Measurements from ENCODE around the gene CDO1.

Gene CDO1

DNA sequence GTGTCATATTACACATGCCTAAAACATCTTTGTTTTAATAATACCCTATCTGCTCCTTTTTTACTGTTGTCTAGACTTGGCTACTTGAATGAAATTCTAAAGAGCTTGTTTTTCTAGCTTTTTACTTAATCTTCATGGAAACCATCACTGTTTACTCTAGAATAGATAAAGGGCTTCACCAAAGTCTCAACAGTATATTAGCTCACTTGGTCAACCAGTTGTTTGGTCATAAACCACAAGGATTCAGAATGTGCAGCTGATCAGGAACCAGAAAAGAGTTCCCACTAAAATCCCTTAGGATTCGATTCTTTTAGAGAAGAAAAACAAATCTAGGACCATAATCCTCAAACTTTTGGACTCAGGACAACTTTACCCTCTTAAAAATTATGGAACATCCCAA is 38.0 kb downstream of the CDO1 start:
- no peak for DNase-seq

DNA sequence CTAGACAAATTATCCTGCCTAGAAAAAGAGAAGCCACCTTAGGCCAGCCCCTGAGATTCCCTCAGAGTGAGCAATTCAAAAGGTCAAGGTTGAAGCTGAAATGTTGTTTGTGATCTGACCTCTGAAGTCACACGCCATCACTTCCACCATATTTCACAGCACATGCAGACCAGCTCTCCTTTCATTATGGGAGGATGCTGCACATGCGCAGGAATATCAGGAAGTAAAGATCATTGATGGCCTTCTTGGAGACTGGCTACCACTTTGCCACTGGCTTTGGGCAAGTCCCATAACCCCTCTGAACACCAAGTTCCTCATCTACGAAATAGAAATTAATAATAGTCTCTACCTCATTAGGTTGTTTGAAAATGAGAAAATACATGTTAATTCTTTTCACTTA is 39.5 kb downstream of the CDO1 start:
- no peak for DNase-seq

DNA sequence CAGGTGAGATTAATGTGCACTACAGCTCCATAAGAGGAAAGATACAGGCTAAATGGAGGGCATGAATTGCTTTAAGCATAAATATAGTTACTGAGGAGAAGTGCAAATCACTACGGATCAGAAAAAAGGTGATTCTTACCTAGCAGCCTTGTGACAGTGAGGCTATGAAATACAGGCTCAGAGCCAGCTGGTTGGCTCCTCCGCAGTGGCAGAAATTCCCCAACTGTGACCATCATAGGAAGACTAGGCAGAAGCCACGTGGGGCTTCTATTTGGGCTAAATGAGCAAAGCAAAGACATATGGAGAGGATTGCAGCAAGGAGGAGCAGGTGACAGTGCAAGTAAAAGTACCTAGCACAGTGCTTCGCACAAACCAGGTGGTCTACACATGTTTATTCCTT is 40.5 kb downstream of the CDO1 start:
- DNase-seq = no peak

DNA sequence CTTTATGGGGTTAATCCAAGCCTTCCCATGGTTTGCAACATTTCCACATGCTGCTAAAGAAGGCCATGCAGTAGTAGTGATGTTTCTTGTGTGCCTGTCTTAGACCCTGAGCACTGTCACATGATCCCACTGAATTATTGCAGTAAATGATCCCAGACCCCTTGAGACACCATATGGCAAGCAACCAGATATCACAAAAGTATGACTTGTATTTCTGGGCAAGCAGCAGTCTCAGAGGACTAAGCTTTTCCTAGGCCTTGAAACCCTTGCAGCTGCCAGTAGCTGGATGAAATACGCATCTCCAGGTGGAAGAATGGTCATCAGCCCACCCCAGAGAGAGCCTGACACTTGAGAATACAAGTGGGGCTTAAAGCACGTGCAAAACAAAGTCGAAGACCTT is 41.8 kb downstream of the CDO1 start:
- DNase-seq = peak in 1 of 2 experiments; percentile 19

DNA sequence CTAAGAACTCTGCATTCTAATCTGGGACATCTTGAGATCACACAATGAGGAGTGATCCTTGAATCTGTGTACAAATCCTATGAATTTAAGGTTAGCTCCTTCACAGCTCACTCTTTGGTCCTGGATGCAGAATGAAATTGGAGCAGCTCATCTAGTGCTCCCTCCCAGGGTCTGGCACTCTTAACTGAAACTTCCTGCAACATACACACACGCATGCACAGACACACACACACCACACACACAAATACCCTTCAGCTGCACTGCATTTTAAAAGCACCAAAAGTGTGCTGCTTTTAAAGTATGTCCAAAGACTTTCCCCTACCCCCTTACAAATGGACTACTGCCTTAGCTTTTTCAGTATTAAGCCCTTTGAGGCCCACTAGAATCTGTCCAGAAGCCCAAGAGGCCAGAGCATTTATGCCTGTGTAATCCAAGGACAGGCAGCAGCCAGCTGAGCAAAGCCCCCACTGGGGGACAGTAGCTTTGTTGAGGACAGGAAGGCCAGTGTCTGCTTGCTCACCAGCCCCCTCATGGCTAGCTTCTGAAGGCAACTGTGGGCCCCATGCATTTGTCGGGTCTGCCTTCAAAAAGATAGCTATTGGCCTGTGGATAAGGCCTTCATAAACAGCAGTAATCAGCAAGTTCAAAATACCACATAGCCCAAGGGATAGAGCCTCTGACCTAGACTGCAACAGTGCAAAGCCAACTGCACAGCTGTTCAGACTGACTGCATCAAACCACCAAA is 43.6 kb downstream of the CDO1 start:
- DNase-seq = no peak

DNA sequence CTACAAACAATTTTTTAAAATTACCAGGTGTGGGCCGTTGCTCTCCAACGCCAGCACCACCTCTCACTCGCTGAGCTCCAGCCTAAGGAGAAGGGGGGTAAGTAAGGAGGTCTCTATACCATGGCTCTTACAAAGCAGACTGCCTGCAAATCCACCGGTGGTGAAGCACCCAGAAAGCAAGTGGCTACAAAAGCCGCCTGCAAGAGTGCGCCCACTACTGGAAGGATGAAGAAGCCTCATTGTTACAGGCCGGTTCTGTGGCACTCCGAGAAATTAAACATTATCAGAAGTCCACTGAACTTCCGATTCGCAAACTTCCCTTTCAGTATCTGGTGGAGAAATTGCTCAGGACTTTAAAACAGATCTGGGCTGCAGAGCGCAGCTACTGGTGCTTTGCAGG is 46.0 kb downstream of the CDO1 start:
- no peak for DNase-seq

DNA sequence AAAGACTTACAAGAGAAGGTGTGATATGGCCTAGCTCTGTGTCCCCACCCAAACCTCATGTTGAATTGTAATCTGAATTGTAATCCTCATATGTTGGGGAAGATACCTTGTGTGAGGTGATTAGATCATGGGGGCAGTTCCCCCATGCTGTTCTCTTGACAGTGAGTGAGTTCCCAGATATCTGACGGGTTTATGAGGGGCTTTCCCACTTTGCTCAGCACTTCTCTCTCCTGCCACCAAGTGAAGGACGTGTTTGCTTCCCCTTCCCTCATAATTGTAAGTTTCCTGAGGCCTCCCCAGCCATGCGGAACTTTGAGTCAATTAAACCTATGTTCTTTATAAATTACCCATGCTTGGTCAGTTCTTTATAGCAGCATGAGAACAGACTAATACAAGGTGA is 49.0 kb downstream of the CDO1 start:
- DNase-seq = no peak

DNA sequence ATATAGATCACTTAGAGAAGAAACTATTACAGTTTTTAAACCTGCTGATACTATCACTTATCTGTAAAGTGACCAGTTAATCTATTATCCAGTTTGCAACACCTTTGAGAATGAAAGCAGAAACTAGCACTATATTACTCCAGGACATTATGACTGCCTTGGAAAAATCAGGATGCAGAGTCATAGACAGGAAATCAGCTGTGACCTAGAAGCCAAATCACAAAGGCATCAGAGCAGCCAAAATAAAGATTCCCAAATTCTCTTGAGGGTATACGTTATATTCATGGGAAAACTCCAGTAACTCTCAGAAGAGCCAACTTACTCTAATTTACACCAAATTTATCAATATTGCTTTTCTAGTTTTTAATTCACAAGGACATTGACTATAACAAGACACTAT is 49.9 kb downstream of the CDO1 start:
- no peak for DNase-seq

DNA sequence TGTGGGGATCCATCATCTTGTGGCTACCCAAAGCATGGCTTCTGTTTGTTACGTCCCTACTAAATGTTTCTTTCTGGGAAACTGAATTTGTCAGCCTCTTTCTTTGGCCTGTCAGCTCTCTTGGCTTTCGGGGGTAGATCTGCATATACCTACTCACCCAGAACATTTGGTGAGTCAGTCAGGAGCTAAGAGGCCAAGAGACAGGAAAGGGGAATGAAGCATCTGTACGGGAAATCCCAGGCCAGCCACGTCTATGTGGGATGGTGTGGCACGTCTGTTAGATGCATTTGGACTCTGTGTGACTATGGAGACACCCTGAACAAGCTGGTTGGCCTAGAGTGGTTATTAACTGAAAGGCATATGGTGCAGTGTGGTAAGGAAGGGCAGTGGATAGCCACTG is 58.1 kb downstream of the CDO1 start:
- no peak for DNase-seq

DNA sequence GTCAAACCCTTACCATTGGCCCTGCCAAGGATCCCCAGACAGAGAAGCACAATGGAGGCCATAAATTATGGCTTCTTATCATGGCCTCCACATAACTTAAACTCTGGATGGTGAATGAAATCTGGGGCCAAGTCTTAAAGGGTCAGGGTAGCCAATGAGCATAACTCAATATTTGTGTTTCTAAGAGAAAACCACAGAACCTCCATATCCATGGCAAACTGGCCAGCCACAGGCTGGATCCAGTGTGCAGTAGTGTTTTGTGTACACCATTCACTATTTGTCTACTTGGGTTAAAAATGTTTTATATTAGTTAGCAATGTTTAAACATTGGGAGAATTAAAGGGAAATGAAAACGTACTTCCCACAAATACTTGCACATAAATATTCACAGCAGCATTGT is 60.8 kb downstream of the CDO1 start:
- no peak for DNase-seq
